CD4-positive, alpha-beta T cell treated with Interleukin-6 at 100 ng/mL for 8 hours (primary cell): Measurements from ENCODE around the gene RPS4Y1.
"Not testable (repeated sequence)": the region's sequence is repeated elsewhere in the genome, so short reads cannot be mapped to it uniquely, and the experiment has no call there.

Experiments used
- DNase-seq: peaks from one replicate; pipeline ENCODE4 v3.0.0-alpha.2; 2020; ENCODE audit warnings: mixed read lengths, low spot score

RPS4Y1 gene

GRCh38 chrY:2841471-2841893 lies at the start of gene RPS4Y1:
RPS4Y1 (plus strand) TSS chrY:2841602; CDS start chrY:2841625, 23 bp downstream.
- no peak for DNase-seq

GRCh38 chrY:2796977-2797523 lies 44.4 kb upstream of the RPS4Y1 start:
- no peak for DNase-seq

GRCh38 chrY:2797991-2798390 lies 43.4 kb upstream of the RPS4Y1 start:
- no peak for DNase-seq

- no peak for DNase-seq
These were observed 41.2 kb upstream of the RPS4Y1 start for GRCh38 chrY:2800246-2800645.

GRCh38 chrY:2817146-2817896 lies 24.1 kb upstream of the RPS4Y1 start:
- DNase-seq: not testable (repeated sequence)

- no peak for DNase-seq
These were observed 16.9 kb upstream of the RPS4Y1 start for GRCh38 chrY:2824471-2824870.

GRCh38 chrY:2828497-2828896 lies 12.9 kb upstream of the RPS4Y1 start:
- DNase-seq: no peak

- no peak for DNase-seq
These were observed 6.2 kb upstream of the RPS4Y1 start for GRCh38 chrY:2835230-2835629.

- DNase-seq: no peak
These were observed 4.3 kb upstream of the RPS4Y1 start for GRCh38 chrY:2837078-2837477.

- no peak for DNase-seq
These were observed 3.5 kb upstream of the RPS4Y1 start for GRCh38 chrY:2837932-2838331.

- no peak for DNase-seq
These were observed 5.4 kb downstream of the RPS4Y1 start for GRCh38 chrY:2846791-2847190.

- DNase-seq: no peak
These were observed 7.0 kb downstream of the RPS4Y1 start for GRCh38 chrY:2848384-2848783.

- no peak for DNase-seq
These were observed 8.0 kb downstream of the RPS4Y1 start for GRCh38 chrY:2849368-2849767.

- no peak for DNase-seq
These were observed 12.9 kb downstream of the RPS4Y1 start for GRCh38 chrY:2854145-2854774.

GRCh38 chrY:2857068-2857467 lies 15.7 kb downstream of the RPS4Y1 start:
- DNase-seq: no peak

- no peak for DNase-seq
These were observed 16.3 kb downstream of the RPS4Y1 start for GRCh38 chrY:2857686-2858085.

- DNase-seq: no peak
These were observed 18.4 kb downstream of the RPS4Y1 start for GRCh38 chrY:2859782-2860181.

GRCh38 chrY:2860511-2860910 lies 19.1 kb downstream of the RPS4Y1 start:
- DNase-seq: no peak

- no peak for DNase-seq
These were observed 25.2 kb downstream of the RPS4Y1 start for GRCh38 chrY:2866581-2866980.

GRCh38 chrY:2867469-2867868 lies 26.1 kb downstream of the RPS4Y1 start:
- no peak for DNase-seq

GRCh38 chrY:2868035-2868607 lies 26.7 kb downstream of the RPS4Y1 start:
- DNase-seq: no peak

GRCh38 chrY:2872234-2872633 lies 30.8 kb downstream of the RPS4Y1 start:
- not testable (repeated sequence) for DNase-seq

- no peak for DNase-seq
These were observed 32.8 kb downstream of the RPS4Y1 start for GRCh38 chrY:2874211-2874610.
